AG09319 (cell line): ENCODE data around the gene NUFIP1.

Experiments
- DNase-seq: peaks from one replicate; pipeline ENCODE4 v3.0.0-alpha.2; 2010; ENCODE audit warnings: low read depth; ENCODE audit errors: extremely low read depth
- TF ChIP-seq, protein P1 (sequence below): IDR thresholded peaks from 2 replicates; pipeline ENCODE4 v1.5.1; 2011; ENCODE audit warnings: low read depth, mild to moderate bottlenecking, inconsistent platforms, low read length, moderate library complexity

Gene NUFIP1

DNA sequence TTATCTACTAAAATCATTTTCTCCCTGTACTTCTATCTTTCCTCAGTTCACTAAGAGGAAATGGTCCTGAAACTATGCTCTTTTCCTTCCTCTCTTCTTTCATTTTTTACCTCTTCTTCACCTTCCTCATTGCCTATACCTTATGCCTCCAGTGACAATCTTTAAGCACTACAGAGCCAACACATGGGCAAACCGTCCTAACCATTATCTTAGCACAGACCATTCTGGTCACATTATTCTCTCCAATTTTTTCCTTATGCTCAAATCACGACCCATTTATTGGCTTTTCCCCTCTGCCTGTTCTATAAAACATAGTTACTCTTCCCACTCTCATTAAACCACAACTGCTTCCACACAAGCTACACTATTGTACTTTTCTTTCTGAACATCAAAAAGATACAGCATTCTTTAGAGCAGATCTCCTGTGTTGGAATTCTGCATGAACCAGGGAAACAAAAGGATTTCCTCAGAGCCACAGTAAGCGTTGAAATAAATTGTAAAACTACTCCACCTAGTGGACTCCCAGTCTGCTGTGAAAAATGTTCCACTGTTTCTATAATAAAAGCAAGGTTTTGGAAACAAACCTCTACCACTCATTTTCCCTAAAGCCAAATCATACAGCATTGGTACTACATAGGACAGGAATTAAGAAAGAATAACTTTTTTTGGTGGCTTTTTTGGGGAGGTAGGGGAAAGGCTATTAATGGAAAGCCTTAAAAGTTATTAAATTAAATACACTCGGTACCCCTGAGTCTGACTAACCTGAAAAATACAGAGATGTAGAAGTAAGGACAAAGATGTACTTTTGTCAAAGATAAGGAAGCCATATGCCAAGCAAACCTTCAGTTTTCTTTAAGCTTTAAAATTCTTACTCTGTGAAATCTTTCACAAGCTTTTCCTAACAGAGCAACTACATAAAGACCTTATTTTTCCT is 19.5 kb downstream of the NUFIP1 start:
- TF ChIP-seq, protein P1, sequence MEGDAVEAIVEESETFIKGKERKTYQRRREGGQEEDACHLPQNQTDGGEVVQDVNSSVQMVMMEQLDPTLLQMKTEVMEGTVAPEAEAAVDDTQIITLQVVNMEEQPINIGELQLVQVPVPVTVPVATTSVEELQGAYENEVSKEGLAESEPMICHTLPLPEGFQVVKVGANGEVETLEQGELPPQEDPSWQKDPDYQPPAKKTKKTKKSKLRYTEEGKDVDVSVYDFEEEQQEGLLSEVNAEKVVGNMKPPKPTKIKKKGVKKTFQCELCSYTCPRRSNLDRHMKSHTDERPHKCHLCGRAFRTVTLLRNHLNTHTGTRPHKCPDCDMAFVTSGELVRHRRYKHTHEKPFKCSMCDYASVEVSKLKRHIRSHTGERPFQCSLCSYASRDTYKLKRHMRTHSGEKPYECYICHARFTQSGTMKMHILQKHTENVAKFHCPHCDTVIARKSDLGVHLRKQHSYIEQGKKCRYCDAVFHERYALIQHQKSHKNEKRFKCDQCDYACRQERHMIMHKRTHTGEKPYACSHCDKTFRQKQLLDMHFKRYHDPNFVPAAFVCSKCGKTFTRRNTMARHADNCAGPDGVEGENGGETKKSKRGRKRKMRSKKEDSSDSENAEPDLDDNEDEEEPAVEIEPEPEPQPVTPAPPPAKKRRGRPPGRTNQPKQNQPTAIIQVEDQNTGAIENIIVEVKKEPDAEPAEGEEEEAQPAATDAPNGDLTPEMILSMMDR, result peak; percentile 72
- peak; percentile 37 for DNase-seq

DNA sequence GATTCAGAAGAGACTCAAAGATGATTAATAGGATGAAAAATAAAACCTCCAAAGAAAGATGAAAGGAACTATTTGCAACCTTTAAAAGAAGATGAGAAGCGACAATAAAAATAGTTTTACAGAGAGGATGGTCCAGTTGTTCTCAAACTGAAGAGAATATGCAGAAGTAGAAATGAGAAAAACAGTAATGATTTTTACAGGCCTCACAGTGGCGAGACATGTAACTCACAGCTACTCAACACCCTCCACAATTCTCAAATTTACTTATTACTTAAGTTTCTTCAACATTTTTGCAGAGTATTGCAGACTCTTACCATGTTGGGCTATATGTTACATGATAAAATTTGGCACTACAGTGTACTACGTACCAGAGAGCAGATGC is 20.8 kb downstream of the NUFIP1 start:
- TF ChIP-seq, protein P1, result no peak
- no peak for DNase-seq

DNA sequence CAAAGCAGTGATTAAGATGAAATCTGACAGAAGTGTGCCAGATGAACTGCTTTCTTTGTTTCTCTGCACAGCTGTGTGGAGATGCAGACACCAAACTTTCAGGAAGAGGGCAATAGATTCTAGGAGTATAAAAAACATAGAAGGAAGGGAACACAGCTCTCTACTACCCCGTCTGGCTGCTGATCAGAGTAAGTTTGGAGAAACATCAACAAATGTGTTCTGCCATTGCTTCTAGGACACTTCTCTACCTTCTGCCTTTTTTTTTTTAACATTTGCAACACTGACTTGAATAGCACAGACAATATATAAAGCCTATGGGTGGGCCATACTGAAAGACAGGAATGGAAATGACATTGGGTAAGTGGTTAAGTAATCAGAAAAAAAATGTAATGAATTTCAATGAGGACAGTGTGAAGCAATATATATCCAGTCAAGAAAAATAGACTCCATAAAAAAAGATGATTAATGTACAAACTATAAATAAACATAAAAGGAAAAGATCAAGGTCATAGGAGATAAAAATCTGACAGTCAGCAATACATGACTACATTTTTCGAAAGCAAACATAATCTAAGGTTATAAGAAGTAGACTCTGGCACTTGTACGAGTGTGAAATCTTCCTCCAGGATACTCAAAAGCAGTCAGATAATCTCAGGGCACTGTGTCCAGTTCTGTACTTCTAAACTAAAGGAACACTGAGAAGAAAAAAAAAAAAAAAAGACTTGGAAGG is 21.4 kb downstream of the NUFIP1 start:
- no peak for DNase-seq

DNA sequence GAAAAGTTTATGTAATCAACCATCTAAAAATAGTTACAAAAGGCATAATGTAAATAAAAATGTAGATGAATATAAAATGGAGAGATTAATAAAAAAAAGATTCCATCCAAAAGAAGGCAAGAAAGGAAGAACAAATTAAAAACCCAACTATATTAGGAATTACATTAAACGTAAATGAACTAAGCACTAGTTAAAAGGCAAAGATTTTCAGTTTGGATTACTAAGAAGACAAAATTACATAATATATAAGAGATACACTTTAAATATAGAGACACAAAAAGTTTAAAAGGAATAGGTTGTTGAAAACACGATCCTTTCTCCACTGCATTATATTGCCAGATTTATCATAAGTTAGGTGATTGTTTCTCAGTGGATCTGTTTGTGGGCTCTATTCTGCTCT is 27.3 kb downstream of the NUFIP1 start:
- TF ChIP-seq, protein P1, result no peak

More for the DNA sequence above, 21.4 kb downstream of the NUFIP1 start:
- TF ChIP-seq, protein P1, result peak; percentile 39

DNA sequence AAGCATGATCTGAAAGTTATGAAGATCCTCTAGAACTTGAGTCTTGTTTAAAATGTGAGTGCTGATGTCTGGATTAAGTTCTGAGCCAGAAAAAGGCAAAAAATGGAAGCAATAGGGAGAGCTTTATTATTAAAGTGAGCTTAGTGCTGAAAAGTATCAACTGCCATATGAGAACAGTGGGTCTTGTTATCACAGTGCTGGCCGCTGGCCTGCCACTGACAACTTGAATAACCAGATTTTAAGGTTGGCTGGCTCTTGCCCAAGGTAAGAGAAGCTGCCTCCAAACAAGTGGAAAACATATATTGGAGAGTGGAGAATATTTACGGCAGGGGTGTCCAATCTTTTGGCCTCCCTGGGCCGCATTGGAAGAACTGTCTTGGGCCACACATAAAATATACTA is 33.9 kb downstream of the NUFIP1 start:
- TF ChIP-seq, protein P1, result no peak
- no peak for DNase-seq

More for the DNA sequence above, 27.3 kb downstream of the NUFIP1 start:
- DNase-seq, result no peak

DNA sequence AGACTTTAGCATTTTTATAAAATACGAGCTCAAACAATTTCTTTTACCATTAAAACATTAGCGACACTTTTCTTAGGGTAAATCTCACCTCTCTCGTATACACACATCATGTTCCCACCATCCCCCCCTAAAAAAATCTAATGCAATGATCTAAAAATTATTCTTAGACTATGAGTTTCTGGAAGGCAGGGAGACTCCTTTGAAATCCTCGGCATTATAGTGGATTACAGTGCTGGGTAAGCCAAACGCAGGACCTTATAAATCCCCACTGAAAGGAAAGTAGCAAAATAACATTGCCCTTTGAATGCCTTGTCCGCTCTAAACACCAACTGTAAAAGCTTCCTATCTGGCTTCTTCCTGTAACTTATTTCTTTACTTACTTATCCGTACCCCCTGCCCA is 35.0 kb downstream of the NUFIP1 start:
- TF ChIP-seq, protein P1, result no peak

DNA sequence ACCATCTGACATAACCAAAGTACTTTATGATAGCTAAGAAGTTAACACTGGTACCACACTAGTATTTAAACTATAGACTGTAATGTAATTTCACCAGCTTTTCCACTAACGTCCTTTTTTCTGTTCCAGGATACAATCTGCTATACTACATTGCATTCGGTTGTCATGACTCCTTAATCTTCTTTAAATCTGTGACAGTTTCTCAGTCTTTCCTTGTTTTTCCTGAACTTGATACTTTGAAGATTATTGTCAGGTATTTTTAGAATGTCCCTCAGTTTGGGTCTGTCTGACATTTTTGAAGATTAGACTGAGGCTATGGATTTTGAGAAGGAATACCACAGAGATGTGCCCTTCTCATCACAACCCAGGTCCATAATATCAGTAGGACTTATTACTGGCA is 36.6 kb downstream of the NUFIP1 start:
- DNase-seq, result no peak
- TF ChIP-seq, protein P1, result no peak

More for the DNA sequence above, 35.0 kb downstream of the NUFIP1 start:
- no peak for DNase-seq
